Measurements from ENCODE around the gene HIF1A.
"Not testable (repeated sequence)": the region's sequence is repeated elsewhere in the genome, so short reads cannot be mapped to it uniquely, and the experiment has no call there.

HIF1A gene

DNA sequence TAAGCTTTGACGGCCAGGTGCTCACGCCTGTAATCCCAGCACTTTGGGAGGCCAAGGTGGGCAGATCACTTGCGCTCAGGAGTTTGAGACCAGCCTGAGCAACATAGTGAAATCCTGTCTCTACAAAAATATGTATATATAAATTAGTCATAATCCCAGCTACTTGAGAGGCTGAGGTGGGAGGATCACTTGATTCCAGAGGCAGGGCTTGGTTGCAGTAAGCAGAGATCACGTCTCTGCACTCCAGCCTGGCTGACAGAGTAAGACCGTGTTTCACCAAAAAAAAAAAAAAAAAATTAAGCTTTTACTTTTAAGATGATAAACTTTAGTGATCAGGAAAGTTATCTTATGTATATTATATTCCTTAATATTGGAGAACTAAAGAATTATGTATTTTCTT lies 48.9 kb downstream of the HIF1A start:
- DNase-seq (ENCODE audit: low spot score): no peak
- FAIRE-seq: no peak

GRCh38 chr14:61746346-61746745 lies 51.0 kb downstream of the HIF1A start:
- FAIRE-seq; DNase-seq (ENCODE audit: low spot score): not testable (repeated sequence)

DNA sequence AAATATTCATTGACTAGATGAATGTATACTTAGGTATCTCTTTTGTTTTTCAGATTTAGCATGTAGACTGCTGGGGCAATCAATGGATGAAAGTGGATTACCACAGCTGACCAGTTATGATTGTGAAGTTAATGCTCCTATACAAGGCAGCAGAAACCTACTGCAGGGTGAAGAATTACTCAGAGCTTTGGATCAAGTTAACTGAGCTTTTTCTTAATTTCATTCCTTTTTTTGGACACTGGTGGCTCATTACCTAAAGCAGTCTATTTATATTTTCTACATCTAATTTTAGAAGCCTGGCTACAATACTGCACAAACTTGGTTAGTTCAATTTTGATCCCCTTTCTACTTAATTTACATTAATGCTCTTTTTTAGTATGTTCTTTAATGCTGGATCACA lies 51.6 kb downstream of the HIF1A start:
- FAIRE-seq (no peak), DNase-seq (ENCODE audit: low spot score) (no peak)

- DNase-seq (ENCODE audit: low spot score) (no peak), FAIRE-seq (no peak)
Measured at GRCh38 chr14:61747342-61747741, 52.0 kb downstream of the HIF1A start.

GRCh38 chr14:61749264-61749663 lies 54.0 kb downstream of the HIF1A start:
- no peak for DNase-seq (ENCODE audit: low spot score)
- FAIRE-seq: no peak

GRCh38 chr14:61749867-61750266 lies 54.6 kb downstream of the HIF1A start:
- DNase-seq (ENCODE audit: low spot score) (no peak), FAIRE-seq (no peak)

DNA sequence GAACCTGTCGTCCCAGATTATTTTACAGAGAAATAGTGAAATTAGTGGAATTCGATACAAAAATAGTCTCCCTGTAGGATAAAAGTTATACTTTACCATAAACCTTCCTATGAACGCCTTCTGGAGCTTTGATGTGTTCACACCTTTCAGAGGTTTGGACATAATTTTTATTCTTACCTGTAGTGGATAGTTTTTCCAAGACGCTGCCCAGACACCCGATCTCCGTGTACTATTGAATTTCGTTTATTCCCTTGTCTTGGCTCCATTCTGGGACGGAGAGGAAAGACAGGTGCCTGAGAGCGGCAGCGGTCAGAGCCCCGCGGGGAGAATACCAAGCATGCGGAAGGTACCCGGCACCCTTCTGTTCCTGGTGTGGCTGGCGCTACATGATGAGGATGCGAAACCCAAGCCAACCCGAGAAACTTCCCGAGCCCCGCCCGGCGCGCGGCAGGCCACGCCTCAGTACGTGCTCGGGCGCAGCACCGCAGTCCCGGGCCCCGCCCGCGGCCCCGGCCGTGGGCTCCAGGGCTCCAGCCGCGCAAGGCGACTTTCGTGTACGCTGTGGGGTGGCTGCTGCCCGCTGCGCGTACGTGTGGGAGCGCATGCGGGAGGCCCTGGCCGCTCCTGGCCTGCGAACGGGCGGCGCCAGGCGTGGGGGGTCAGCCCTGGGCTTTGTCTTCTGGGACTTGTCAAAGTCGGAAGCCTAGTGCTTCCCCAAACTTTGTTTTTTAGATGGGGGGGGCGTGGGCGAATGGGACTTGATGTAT lies 55.6 kb downstream of the HIF1A start:
- no peak for FAIRE-seq
- no peak for DNase-seq (ENCODE audit: low spot score)

- no peak for FAIRE-seq
- no peak for DNase-seq (ENCODE audit: low spot score)
Measured at GRCh38 chr14:61751475-61751989, 56.2 kb downstream of the HIF1A start.

GRCh38 chr14:61752626-61753025 lies 57.3 kb downstream of the HIF1A start:
- FAIRE-seq (peak; percentile 74), DNase-seq (ENCODE audit: low spot score) (no peak)

GRCh38 chr14:61753631-61754030 lies 58.3 kb downstream of the HIF1A start:
- DNase-seq (ENCODE audit: low spot score) (no peak), FAIRE-seq (peak; percentile 85)

- FAIRE-seq: peak; percentile 98
- peak; percentile 54 for DNase-seq (ENCODE audit: low spot score)
Measured at GRCh38 chr14:61754627-61755381, 59.5 kb downstream of the HIF1A start.

DNA sequence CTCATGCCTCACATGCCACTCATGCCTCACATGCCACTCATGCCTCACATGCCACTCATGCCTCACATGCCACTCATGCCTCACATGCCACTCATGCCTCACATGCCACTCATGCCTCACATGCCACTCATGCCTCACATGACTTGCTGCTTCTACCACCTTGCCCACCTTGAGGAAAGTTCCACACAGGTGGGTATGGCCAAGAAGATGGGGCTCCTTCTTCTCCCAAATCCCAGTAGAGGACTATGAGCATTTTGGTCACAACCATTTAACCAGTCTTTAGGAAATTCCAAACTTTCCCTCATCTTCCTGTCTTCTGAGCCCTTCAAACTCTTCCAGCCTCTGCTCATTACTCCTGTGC lies 60.0 kb downstream of the HIF1A start:
- DNase-seq (ENCODE audit: low spot score) (peak; percentile 50), FAIRE-seq (peak; percentile 32)

DNA sequence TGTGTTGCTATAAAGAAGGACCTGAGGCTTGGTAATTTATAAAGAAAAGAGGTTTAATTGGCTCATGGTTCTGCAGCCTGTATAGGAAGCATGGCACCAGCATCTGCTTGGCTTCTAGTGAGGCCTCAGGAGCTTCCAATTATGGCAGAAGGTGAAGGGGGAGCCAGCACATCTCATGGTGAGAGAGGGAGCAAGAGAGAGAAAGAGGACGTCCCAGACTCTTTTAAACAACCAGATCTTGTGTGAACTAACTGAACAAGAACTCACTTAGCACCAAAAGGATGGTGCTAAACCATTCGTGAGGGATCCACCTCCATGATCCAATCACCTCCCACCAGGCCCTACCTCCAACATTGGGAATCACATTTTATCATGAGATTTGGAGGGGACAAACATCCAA lies 60.8 kb downstream of the HIF1A start:
- FAIRE-seq (no peak), DNase-seq (ENCODE audit: low spot score) (no peak)

- FAIRE-seq: peak; percentile 77
Measured at GRCh38 chr14:61759878-61760277, 64.6 kb downstream of the HIF1A start.

DNA sequence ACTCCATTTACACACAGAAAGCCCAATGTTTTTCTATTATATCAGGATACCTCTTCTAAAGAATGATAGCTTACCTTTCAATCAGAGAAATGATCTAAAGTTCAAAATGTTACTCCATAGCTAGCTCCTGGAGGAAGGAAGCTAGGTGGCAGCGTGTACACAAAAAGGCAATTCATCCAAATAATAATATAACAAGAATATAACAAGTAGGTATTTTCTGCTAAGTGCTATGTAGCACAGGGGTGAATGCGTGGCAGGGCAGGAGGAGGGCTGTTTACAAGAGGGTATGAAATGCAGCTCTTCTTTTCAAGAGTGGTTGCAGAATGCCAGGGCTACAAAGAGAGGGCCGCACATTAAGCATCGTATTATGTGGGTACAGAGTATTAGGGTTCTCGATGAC lies 66.2 kb downstream of the HIF1A start:
- DNase-seq (ENCODE audit: low spot score) (no peak), FAIRE-seq (no peak)

More at GRCh38 chr14:61759878-61760277, 64.6 kb downstream of the HIF1A start:
- DNase-seq (ENCODE audit: low spot score): no peak

GRCh38 chr14:61761959-61762786 lies 66.9 kb downstream of the HIF1A start, which contains the start of gene SNAPC1:
Gene SNAPC1 (plus strand): TSS chr14:61762420. CDS start chr14:61762461, 41 bp downstream.
- DNase-seq (ENCODE audit: low spot score): peak; percentile 100
- FAIRE-seq: peak; percentile 99

DNA sequence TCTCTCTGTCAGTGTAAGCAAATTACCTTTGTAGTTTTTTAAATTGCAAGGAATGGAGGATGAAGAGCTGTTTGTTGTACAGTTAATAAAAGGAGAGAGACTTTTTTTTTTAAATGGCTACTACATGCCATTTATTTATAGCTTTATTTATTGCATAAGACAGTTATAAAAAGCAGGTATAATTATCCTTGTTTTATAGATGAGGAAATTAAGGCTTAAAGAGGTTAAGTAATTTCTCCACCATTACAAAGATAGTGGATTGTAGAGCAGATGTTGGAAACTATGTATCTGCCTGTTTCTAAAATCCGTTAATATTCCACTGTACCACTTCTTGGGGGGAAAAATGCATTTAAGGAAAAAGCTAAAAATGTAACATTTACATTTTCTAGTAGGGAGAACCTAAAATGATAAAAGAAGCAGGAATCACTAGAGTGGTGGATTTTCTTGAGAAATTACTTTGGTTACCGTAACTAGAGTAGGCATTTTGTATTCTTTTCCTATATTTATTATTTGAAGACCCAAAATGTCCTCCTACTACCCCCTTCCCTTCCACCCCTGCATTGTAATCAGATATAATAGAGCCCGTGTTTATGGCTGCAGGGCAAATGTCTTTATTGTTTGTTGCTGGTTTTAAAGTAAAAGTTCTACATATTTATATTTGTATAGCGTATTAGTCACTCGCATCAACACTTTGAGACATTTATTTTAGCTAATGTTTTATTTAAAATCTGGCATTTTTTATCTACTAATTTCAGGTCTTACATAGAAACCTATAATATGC lies 69.2 kb downstream of the HIF1A start:
- FAIRE-seq (no peak), DNase-seq (ENCODE audit: low spot score) (no peak)

DNA sequence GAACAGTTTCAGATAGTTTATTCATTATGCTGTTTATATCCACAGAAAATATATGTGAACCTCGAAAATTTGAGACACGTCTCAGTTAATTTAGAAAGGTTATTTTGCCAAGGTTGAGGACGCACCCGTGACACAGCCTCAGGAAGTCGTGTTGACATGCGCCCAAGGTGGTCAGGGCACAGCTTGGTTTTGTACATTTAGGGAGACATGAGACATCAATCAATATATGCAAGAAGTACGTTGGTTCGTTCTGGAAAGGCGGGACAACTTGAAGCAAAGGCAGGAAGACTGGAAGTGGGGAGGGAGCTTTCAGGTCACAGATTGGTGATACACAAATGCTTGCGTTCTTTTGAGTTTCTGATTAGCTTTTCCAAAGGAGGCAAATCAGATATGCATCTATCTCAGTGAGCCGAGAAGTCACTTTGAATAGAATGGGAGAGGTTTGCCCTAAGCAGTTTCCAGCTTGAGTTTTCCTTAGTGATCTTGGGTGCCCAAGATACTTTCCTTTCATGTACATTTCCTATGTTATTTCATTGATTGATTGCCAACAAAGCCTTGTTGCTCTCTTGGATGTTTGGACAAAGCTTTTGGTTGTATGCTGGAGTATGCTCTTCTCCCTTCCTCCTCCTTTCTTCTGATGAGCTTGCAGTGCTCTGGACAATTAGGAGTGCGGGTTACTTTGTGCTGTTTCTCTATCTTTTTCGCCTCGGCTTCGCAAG lies 70.1 kb downstream of the HIF1A start:
- FAIRE-seq (peak; percentile 97), DNase-seq (ENCODE audit: low spot score) (no peak)

- DNase-seq (ENCODE audit: low spot score): no peak
Measured at GRCh38 chr14:61766151-61766550, 70.8 kb downstream of the HIF1A start.

DNA sequence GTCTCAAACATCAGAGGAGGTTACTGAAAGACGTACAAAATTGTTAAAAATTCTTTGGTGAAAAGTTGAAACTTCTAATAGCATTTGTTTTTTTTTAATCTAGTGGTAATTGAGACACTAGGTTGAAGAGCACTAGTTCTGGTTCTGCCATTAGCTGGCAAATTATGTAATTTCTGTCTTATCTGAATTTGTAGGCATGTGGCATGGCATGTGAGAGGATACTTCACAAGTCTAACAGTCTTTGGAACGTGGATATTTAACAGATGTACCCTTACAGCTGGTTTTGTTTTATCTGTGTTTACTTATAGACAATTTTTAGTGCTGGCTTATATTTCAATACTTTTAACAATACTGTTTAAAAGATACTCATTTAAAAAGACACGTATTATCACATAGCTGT lies 72.9 kb downstream of the HIF1A start:
- peak; percentile 83 for FAIRE-seq
- no peak for DNase-seq (ENCODE audit: low spot score)

More at GRCh38 chr14:61766151-61766550, 70.8 kb downstream of the HIF1A start:
- FAIRE-seq: no peak
